OCI-LY1 (cell line): Measurements from ENCODE around the gene PSMC3IP.

ENCODE experiments used
- EZH2 ChIP-seq: fragments of 200-600 bp; sonication (generic), shearing (Covaris generic); IDR thresholded peaks from 2 replicates; pipeline ENCODE4 v1.8.0; 2017; ENCODE audit warnings: borderline replicate concordance, mixed run types, mild to moderate bottlenecking, antibody characterized with exemption, low read length, moderate library complexity, mixed read lengths
- TF ChIP-seq, protein P1 (sequence below): fragments of 200-600 bp; sonication (generic), shearing (Covaris generic); IDR thresholded peaks from 2 replicates; pipeline ENCODE4 v1.5.1; 2017; ENCODE audit warnings: mild to moderate bottlenecking, antibody characterized with exemption, low read length, moderate library complexity, mixed read lengths

DNA sequence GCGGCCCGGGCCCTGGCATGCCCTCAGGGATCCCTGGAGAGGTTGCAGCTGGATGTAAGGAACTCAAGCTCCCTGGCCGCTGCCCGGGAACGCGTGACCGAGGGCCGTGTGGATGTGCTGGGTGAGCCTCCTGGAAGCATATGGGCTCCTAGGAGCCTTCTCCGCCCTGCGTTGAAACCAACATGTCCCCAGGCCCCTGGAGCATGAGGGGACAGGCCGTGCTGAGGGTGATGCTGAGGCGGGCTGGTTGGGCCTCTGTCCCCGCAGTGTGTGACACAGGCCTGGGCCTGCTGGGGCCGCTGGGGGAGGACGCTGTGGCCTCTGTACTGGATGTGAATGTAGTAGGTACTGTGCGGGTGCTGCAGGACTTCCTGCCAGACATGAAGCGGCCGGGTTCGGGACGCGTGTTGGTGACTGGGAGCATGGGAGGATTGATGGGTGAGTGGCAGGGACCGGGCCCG is 30.5 kb downstream of the PSMC3IP start:
- TF ChIP-seq, protein P1, sequence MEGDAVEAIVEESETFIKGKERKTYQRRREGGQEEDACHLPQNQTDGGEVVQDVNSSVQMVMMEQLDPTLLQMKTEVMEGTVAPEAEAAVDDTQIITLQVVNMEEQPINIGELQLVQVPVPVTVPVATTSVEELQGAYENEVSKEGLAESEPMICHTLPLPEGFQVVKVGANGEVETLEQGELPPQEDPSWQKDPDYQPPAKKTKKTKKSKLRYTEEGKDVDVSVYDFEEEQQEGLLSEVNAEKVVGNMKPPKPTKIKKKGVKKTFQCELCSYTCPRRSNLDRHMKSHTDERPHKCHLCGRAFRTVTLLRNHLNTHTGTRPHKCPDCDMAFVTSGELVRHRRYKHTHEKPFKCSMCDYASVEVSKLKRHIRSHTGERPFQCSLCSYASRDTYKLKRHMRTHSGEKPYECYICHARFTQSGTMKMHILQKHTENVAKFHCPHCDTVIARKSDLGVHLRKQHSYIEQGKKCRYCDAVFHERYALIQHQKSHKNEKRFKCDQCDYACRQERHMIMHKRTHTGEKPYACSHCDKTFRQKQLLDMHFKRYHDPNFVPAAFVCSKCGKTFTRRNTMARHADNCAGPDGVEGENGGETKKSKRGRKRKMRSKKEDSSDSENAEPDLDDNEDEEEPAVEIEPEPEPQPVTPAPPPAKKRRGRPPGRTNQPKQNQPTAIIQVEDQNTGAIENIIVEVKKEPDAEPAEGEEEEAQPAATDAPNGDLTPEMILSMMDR = no peak
- TF ChIP-seq EZH2 = no peak
